ENCODE measurements around the gene ADTRP. TPM values are rescaled to one million over a fixed set of nuclear protein-coding genes. Genes with fewer than 3 reads are reported as not detected.

Gene ADTRP
- total RNA-seq, 1 donor from 2014 or later, result 0.68 TPM

GRCh38 chr6:11667876-11668275, 110.7 kb downstream of the ADTRP start:
- H4K20me1 ChIP-seq (ENCODE audit: insufficient read depth, low read length), result no peaks in the 10 kb centered on the region
- no peaks in the 10 kb centered on the region for H3K27me3 ChIP-seq (ENCODE audit: insufficient read depth, low read length)
- no peak overlapping the region for H3K27ac Mint-ChIP-seq (ENCODE audit: unreplicated experiment)
- no peaks in the 10 kb centered on the region for H3K36me3 Mint-ChIP-seq (ENCODE audit: low read depth, unreplicated experiment)
- no peak overlapping the region for H3K4me3 ChIP-seq (ENCODE audit: insufficient read depth, low read depth, low read length)
- H3K9ac ChIP-seq (ENCODE audit: low read length), result no peak overlapping the region
- no peaks in the 10 kb centered on the region for H3K4me1 Mint-ChIP-seq (ENCODE audit: low read depth, unreplicated experiment)
- no peak overlapping the region for H3K27ac ChIP-seq (ENCODE audit: low read depth, low read length)
- H3K4me3 Mint-ChIP-seq (ENCODE audit: unreplicated experiment), result no peak overlapping the region
- no peaks in the 10 kb centered on the region for H3K27me3 Mint-ChIP-seq (ENCODE audit: low read depth, unreplicated experiment)
- FAIRE-seq (no peak), DNase-seq (ENCODE audit: low read depth) (no peak)
- no peak for TF ChIP-seq CTCF (IDR thresholded peaks at IDR 0.05; ENCODE audit: insufficient read depth, low read depth, low read length)
- no peak for TF ChIP-seq EZH2 (IDR thresholded peaks at IDR 0.05; ENCODE audit: insufficient read depth, low read length)
- no peak overlapping the region for H3K4me2 ChIP-seq (ENCODE audit: low read length)
- H3K9me3 Mint-ChIP-seq (ENCODE audit: unreplicated experiment), result peaks cover 5% of the 10 kb centered on the region
- no peaks in the 10 kb centered on the region for H3K9me3 ChIP-seq (ENCODE audit: insufficient read depth, low read depth, low read length)
- no peak overlapping the region for H2AFZ ChIP-seq (ENCODE audit: low read depth, low read length)
- no peaks in the 10 kb centered on the region for H3K79me2 ChIP-seq (ENCODE audit: insufficient read depth, low read length)
- no peaks in the 10 kb centered on the region for H3K36me3 ChIP-seq (ENCODE audit: insufficient read depth, low read length)
- H3K4me1 ChIP-seq (ENCODE audit: insufficient read depth, low read length), result no peaks in the 10 kb centered on the region

GRCh38 chr6:11665604-11666326, 112.8 kb downstream of the ADTRP start:
- H3K36me3 ChIP-seq (ENCODE audit: insufficient read depth, low read length), result no peaks in the 10 kb centered on the region
- no peak overlapping the region for H3K4me3 ChIP-seq (ENCODE audit: insufficient read depth, low read depth, low read length)
- peaks cover 4% of the 10 kb centered on the region for H3K9me3 Mint-ChIP-seq (ENCODE audit: unreplicated experiment)
- H3K27ac Mint-ChIP-seq (ENCODE audit: unreplicated experiment), result no peak overlapping the region
- H4K20me1 ChIP-seq (ENCODE audit: insufficient read depth, low read length), result no peaks in the 10 kb centered on the region
- FAIRE-seq, result no peak
- H3K79me2 ChIP-seq (ENCODE audit: insufficient read depth, low read length), result no peaks in the 10 kb centered on the region
- no peak for DNase-seq (ENCODE audit: low read depth)
- H3K4me2 ChIP-seq (ENCODE audit: low read length), result no peak overlapping the region
- H3K36me3 Mint-ChIP-seq (ENCODE audit: low read depth, unreplicated experiment), result no peaks in the 10 kb centered on the region
- H3K9me3 ChIP-seq (ENCODE audit: insufficient read depth, low read depth, low read length), result no peaks in the 10 kb centered on the region
- H3K4me1 Mint-ChIP-seq (ENCODE audit: low read depth, unreplicated experiment), result no peaks in the 10 kb centered on the region
- H3K27ac ChIP-seq (ENCODE audit: low read depth, low read length), result no peak overlapping the region
- no peak overlapping the region for H3K4me3 Mint-ChIP-seq (ENCODE audit: unreplicated experiment)
- no peaks in the 10 kb centered on the region for H3K27me3 ChIP-seq (ENCODE audit: insufficient read depth, low read length)
- no peaks in the 10 kb centered on the region for H3K27me3 Mint-ChIP-seq (ENCODE audit: low read depth, unreplicated experiment)
- H2AFZ ChIP-seq (ENCODE audit: low read depth, low read length), result no peak overlapping the region
- no peak for TF ChIP-seq CTCF (IDR thresholded peaks at IDR 0.05; ENCODE audit: insufficient read depth, low read depth, low read length)
- no peak overlapping the region for H3K9ac ChIP-seq (ENCODE audit: low read length)
- no peaks in the 10 kb centered on the region for H3K4me1 ChIP-seq (ENCODE audit: insufficient read depth, low read length)

Other genes starting within 250 kb of the ADTRP start
- gene TMEM170B, start 241.1 kb downstream of the ADTRP start, total RNA-seq, result 1.5 and 2.5 TPM in 2 replicates
- 46.9 and 48.9 TPM in 2 replicates for gene HIVEP1, start 233.5 kb upstream of the ADTRP start, total RNA-seq

All from astrocyte (in vitro differentiated cells and primary cell).